ENCODE measurements around the gene SLC50A1. TPM values are rescaled to one million over a fixed set of nuclear protein-coding genes. Genes with fewer than 3 reads are reported as not detected.

Gene SLC50A1
- total and polyA plus RNA-seq, 2 of the 8 experiments (the other 6 are each of a cell fraction or from before 2014, with no cell fraction given): 36.5 to 90.8 TPM

DNA sequence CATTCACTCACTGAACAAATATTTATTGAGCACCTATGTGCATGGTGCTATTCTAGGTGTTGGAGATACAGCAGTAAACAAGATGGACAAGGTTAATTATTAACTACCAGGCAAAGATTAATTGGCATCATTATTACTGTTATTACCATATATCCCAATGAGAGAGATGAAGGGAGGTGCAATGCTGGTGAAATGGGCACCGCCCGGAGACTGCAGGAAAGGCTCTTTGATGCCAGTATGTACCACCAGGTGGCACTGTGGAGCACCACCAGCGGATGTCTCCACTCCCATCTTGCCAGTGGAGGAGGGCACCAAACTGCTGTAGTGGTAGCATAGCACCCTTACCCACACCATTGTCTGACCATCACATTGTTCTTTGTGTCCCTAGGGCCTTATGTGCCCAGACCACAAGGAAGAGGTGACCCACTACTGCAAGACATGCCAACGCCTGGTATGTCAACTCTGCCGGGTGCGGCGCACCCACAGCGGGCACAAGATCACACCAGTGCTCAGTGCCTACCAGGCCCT is 41.0 kb downstream of the SLC50A1 start:
- Histone ChIP-seq H4K91ac (replicated peaks; ENCODE audit: insufficient read length, low read length) (no peak overlapping the region), H2BK12ac (ENCODE audit: low read depth, low read length) (no peak overlapping the region; the same call in 1 of the 2 replicates), H2AFZ (ENCODE audit: low read length) (no peak overlapping the region), H2BK20ac (ENCODE audit: low read length) (no peak overlapping the region), H3K4ac (replicated peaks; ENCODE audit: insufficient read length, low read depth, low read length) (no peak overlapping the region), H3K9me3 (ENCODE audit: insufficient read depth in 2 of 2, low read depth in 1 of 2, low read length in 1 of 2) (no peaks in the 10 kb centered on the region), H3K79me1 (ENCODE audit: low read depth, low read length) (no peaks in the 10 kb centered on the region; the same call in 1 of the 2 replicates), H2BK120ac (replicated peaks; ENCODE audit: low read depth, low read length) (no peak overlapping the region), H2BK5ac (ENCODE audit: low read depth, low read length) (no peak overlapping the region), H3K4me2 (ENCODE audit: insufficient read depth in 1 of 2, low read depth in 2 of 2, low read length in 2 of 2) (no peak overlapping the region), H3K4me1 (replicated peaks in 1 of 4; ENCODE audit: control insufficient read depth in 3 of 4, insufficient read depth in 4 of 4, low read length in 3 of 4) (peaks cover 3 to 23% (median 8%) of the 10 kb centered on the region in 4 experiments; a peak in 6 of 7 replicates), H3K79me2 (ENCODE audit: control insufficient read depth in 1 of 2, insufficient read depth in 2 of 2, low read length in 2 of 2) (peaks cover 0 to 13% of the 10 kb centered on the region in 2 experiments; a peak in 2 of 4 replicates), H3K9ac (replicated peaks in 1 of 4; ENCODE audit: extremely low read depth in 1 of 4, low read depth in 3 of 4, low read length in 3 of 4) (no peak overlapping the region), H3K23ac (ENCODE audit: insufficient read length) (no peak overlapping the region), H3K36me3 (ENCODE audit: control insufficient read depth in 2 of 4, insufficient read depth in 4 of 4, low read length in 3 of 4) (peaks cover 15 to 39% (median 30%) of the 10 kb centered on the region in 4 experiments), H4K5ac (ENCODE audit: insufficient read length, low read depth, low read length) (no peak overlapping the region), H3K27ac (ENCODE audit: low read depth, low read length) (no peak overlapping the region), H3K56ac (replicated peaks; ENCODE audit: insufficient read length, low read depth, low read length) (peak overlapping the region; percentile 21), H3K23me2 (ENCODE audit: low read depth, low read length) (peaks cover 10% of the 10 kb centered on the region; the same call in 1 of the 2 replicates), H4K20me1 (replicated peaks in 1 of 2; ENCODE audit: control insufficient read depth in 1 of 2, insufficient read depth in 2 of 2, low read length in 2 of 2) (peaks cover 8 to 10% of the 10 kb centered on the region in 2 experiments), H3K14ac (ENCODE audit: insufficient read length) (no peak overlapping the region), H3K4me3 (ENCODE audit: extremely low read depth in 1 of 4, insufficient read depth in 2 of 4, low read depth in 3 of 4, low read length in 4 of 4) (no peak overlapping the region), H3K18ac (ENCODE audit: extremely low read depth, low read length) (no peak overlapping the region), H2AK5ac (ENCODE audit: low read depth, low read length) (no peak overlapping the region), H2BK15ac (ENCODE audit: low read length) (0 out of 2 replicates have a peak overlapping the region, but pooled peaks have one; percentile 83), H4K8ac (ENCODE audit: extremely low read depth, insufficient read depth, low read length) (no peak overlapping the region), H3K27me3 (replicated peaks in 1 of 4; ENCODE audit: control insufficient read depth in 3 of 4, extremely low read depth in 1 of 4, insufficient read depth in 3 of 4, low read length in 3 of 4) (no peaks in the 10 kb centered on the region)
- ChIA-PET POLR2A (ENCODE audit: partially characterized antibody) (interaction anchor here (1.1 to 20.5 kb wide), 4 partner anchors 9 to 204 kb away, joined by 3 to 512 read pairs (median 35); partner anchors contain the start of genes MTX1 and THBS3), CTCF (ENCODE audit: partially characterized antibody) (interaction anchor here (0.6 to 12.4 kb wide), 22 partner anchors 9 to 565 kb away, joined by 3 to 187 read pairs (median 4); partner anchors contain the start of genes DPM3, EFNA1, SCAMP3 and SLC50A1)
- DNase-seq (ENCODE audit: low read depth in 1 of 2, low spot score in 2 of 2): peak in 1 of 2 experiments; percentile 94
- WGBS, 2 experiments (ENCODE audit: extremely low coverage in 1 of 2, insufficient coverage in 1 of 2, insufficient read length in 1 of 2, insufficient replicate concordance in 2 of 2, low coverage in 1 of 2, low lambda C conversion rate in 2 of 2, missing lambda C conversion rate in 1 of 2): 77% methylated on average over 8 of the region's 8 CpGs; no CpG with 5 or more reads in 1 of the 2 experiments
- peak; percentile 79 for FAIRE-seq
- TF ChIP-seq HDAC2 (IDR thresholded peaks at IDR 0.05; ENCODE audit: borderline replicate concordance in 1 of 2, low read depth in 2 of 2, low read length in 2 of 2) (no peak), CTBP2 (IDR thresholded peaks at IDR 0.05; ENCODE audit: borderline replicate concordance, insufficient read depth, insufficient read length, low read length) (peak; percentile 46), RAD21 (IDR thresholded peaks at IDR 0.05 in 1 of 2, conservative IDR thresholded peaks at IDR 0.05 in 1 of 2; ENCODE audit: low read depth in 2 of 2, low read length in 2 of 2) (peak; percentile 55 to 61), GTF2F1 (IDR thresholded peaks at IDR 0.05; ENCODE audit: borderline replicate concordance, low read depth, low read length) (no peak), CBX5 (IDR thresholded peaks at IDR 0.05; ENCODE audit: low read depth, low read length) (no peak), NRF1 (IDR thresholded peaks at IDR 0.05; ENCODE audit: low read depth, low read length) (no peak), JUN (IDR thresholded peaks at IDR 0.05; ENCODE audit: low read depth, low read length) (no peak), YY1 (IDR thresholded peaks at IDR 0.05; ENCODE audit: low read depth, low read length) (peak; percentile 37; the same call in 1 of the 2 replicates), TEAD4 (IDR thresholded peaks at IDR 0.05; ENCODE audit: low read depth, low read length) (no peak), CREB1 (IDR thresholded peaks at IDR 0.05) (no peak)
